H1 (cell line): ENCODE data around the gene PLCB1.

ENCODE experiments used
- EP300 ChIP-seq, 2 experiments: IDR thresholded peaks; 1 replicate in 1 of 2; 2 replicates in 1 of 2; pipeline ENCODE4 v1.6.1; 2011 to 2012; ENCODE audit warnings: low read depth in 2 of 2, low read length in 2 of 2, mild to moderate bottlenecking in 2 of 2, borderline replicate concordance in 1 of 2, inconsistent platforms in 1 of 2, moderate library complexity in 1 of 2
- KDM5A ChIP-seq: fragments of 200-600 bp; IDR thresholded peaks from 2 replicates; pipeline ENCODE4 v1.7.1; 2012; ENCODE audit warnings: mild to moderate bottlenecking, low read length, inconsistent platforms, mixed read lengths
- RFX5 ChIP-seq: IDR thresholded peaks from 2 replicates; pipeline ENCODE4 v1.6.1; 2011; ENCODE audit warnings: low read depth, low read length, improper control_type of control experiment, borderline replicate concordance
- TF ChIP-seq, protein P1 (sequence below), 3 experiments: IDR thresholded peaks; 1 replicate in 2 of 3; 2 replicates in 1 of 3; pipeline versions ENCODE4 v1.5.1 to v1.6.1; 2011; ENCODE audit warnings: low read length in 3 of 3, mild to moderate bottlenecking in 3 of 3, inconsistent platforms in 2 of 3, low read depth in 1 of 3, moderate library complexity in 1 of 3; ENCODE audit not compliant: insufficient read depth in 1 of 3; ENCODE audit errors: control extremely low read depth in 1 of 3

DNA sequence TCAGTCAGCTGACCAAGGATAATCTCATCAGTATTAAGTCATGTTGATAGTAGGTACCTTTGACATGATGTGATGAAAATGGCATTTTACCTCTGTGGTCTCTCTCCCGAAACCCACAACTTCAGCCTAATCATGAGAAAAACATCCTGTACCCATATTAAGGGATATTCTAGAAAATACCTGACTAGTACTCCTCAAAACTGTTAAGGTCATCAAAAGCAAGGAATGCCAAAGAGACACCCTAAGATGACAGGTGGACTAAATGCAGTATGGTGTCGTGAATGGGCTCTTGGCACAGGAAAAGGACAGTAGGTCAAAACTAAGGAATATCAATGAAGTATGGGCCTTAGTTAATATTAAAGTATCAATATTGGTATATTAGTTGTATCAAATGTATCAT, 221.4 kb downstream of the PLCB1 start:
- TF ChIP-seq EP300 (IDR thresholded peaks at IDR 0.05; ENCODE audit: borderline replicate concordance in 1 of 2, low read depth in 2 of 2, low read length in 2 of 2) (no peak), KDM5A (no peak), RFX5 (no peak)
- TF ChIP-seq, protein P1, sequence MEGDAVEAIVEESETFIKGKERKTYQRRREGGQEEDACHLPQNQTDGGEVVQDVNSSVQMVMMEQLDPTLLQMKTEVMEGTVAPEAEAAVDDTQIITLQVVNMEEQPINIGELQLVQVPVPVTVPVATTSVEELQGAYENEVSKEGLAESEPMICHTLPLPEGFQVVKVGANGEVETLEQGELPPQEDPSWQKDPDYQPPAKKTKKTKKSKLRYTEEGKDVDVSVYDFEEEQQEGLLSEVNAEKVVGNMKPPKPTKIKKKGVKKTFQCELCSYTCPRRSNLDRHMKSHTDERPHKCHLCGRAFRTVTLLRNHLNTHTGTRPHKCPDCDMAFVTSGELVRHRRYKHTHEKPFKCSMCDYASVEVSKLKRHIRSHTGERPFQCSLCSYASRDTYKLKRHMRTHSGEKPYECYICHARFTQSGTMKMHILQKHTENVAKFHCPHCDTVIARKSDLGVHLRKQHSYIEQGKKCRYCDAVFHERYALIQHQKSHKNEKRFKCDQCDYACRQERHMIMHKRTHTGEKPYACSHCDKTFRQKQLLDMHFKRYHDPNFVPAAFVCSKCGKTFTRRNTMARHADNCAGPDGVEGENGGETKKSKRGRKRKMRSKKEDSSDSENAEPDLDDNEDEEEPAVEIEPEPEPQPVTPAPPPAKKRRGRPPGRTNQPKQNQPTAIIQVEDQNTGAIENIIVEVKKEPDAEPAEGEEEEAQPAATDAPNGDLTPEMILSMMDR (IDR thresholded peaks at IDR 0.05; ENCODE audit: control extremely low read depth in 1 of 3, insufficient read depth in 1 of 3, low read depth in 1 of 3, low read length in 3 of 3) = no peak
